Measurements from ENCODE around the gene KRTAP4-2. TPM values are rescaled to one million over a fixed set of nuclear protein-coding genes. Genes with fewer than 3 reads are reported as not detected.
"Not testable (repeated sequence)": the region's sequence is repeated elsewhere in the genome, so short reads cannot be mapped to it uniquely, and the experiment has no call there.

Gene KRTAP4-2
- polyA plus RNA-seq, 1 of the 3 experiments (the other 2 are of a cell fraction), result not detected

GRCh38 chr17:41163828-41164227, 14.2 kb downstream of the KRTAP4-2 start (continued):
- TF ChIP-seq, protein P1, sequence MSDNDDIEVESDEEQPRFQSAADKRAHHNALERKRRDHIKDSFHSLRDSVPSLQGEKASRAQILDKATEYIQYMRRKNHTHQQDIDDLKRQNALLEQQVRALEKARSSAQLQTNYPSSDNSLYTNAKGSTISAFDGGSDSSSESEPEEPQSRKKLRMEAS (IDR thresholded peaks at IDR 0.05; ENCODE audit: low read depth), result no peak

GRCh38 chr17:41160648-41161047, 17.4 kb downstream of the KRTAP4-2 start, which contains the start of gene KRTAP4-4:
Gene KRTAP4-4 (minus strand): TSS chr17:41160748. CDS start chr17:41160691, 57 bp downstream.
- Histone ChIP-seq H3K9me3 (no peaks in the 10 kb centered on the region), H3K27ac (ENCODE audit: low read depth in 2 of 2, low read length in 1 of 2) (no peak within 1 kb of the TSS), H3K79me2 (ENCODE audit: insufficient read depth) (no peaks in the 10 kb centered on the region), H3F3A (replicated peaks; ENCODE audit: insufficient read depth) (no peaks in the 10 kb centered on the region), H3K9ac (no peak within 1 kb of the TSS), H2AFZ (ENCODE audit: low read depth) (no peak within 1 kb of the TSS), H4K20me1 (ENCODE audit: insufficient read depth) (no peaks in the 10 kb centered on the region), H3K4me3 (ENCODE audit: low read depth in 2 of 2, low read length in 1 of 2) (no peak within 1 kb of the TSS), H3K4me1 (ENCODE audit: control insufficient read depth in 1 of 2, insufficient read depth in 2 of 2, low read depth in 1 of 2, low read length in 1 of 2) (no peaks in the 10 kb centered on the region), H3K4me2 (no peak within 1 kb of the TSS), H3K36me3 (replicated peaks in 1 of 2; ENCODE audit: control insufficient read depth in 1 of 2, insufficient read depth in 2 of 2, low read length in 1 of 2) (no peaks in the 10 kb centered on the region), H3K9me2 (no peaks in the 10 kb centered on the region), H3K27me3 (ENCODE audit: insufficient read depth) (peaks cover 4% of the 10 kb centered on the region; the same call in 1 of the 2 replicates)
- TF ChIP-seq, protein P2, sequence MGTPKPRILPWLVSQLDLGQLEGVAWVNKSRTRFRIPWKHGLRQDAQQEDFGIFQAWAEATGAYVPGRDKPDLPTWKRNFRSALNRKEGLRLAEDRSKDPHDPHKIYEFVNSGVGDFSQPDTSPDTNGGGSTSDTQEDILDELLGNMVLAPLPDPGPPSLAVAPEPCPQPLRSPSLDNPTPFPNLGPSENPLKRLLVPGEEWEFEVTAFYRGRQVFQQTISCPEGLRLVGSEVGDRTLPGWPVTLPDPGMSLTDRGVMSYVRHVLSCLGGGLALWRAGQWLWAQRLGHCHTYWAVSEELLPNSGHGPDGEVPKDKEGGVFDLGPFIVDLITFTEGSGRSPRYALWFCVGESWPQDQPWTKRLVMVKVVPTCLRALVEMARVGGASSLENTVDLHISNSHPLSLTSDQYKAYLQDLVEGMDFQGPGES (IDR thresholded peaks at IDR 0.05; ENCODE audit: low read depth, low read length), result no peak
- TF ChIP-seq MXI1 (IDR thresholded peaks at IDR 0.05; ENCODE audit: low read depth, low read length) (no peak), TEAD4 (IDR thresholded peaks at IDR 0.05; ENCODE audit: borderline replicate concordance, insufficient read depth) (no peak), CHD2 (IDR thresholded peaks at IDR 0.05; ENCODE audit: low read length, partially characterized antibody) (no peak), NRF1 (IDR thresholded peaks at IDR 0.05; ENCODE audit: low read depth, low read length) (no peak), GABPA (IDR thresholded peaks at IDR 0.05; ENCODE audit: low read depth) (no peak), JUND (IDR thresholded peaks at IDR 0.05) (no peak), TAF1 (IDR thresholded peaks at IDR 0.05; ENCODE audit: borderline replicate concordance, low read depth, low read length) (no peak), NFIC (IDR thresholded peaks at IDR 0.05; ENCODE audit: borderline replicate concordance) (no peak), ELF1 (IDR thresholded peaks at IDR 0.05) (no peak), SIN3A (IDR thresholded peaks at IDR 0.05; ENCODE audit: borderline replicate concordance, low read depth, low read length) (no peak), EP300 (IDR thresholded peaks at IDR 0.05; ENCODE audit: borderline replicate concordance in 1 of 2, low read depth in 1 of 2, low read length in 1 of 2) (no peak)
- TF ChIP-seq, protein P3, sequence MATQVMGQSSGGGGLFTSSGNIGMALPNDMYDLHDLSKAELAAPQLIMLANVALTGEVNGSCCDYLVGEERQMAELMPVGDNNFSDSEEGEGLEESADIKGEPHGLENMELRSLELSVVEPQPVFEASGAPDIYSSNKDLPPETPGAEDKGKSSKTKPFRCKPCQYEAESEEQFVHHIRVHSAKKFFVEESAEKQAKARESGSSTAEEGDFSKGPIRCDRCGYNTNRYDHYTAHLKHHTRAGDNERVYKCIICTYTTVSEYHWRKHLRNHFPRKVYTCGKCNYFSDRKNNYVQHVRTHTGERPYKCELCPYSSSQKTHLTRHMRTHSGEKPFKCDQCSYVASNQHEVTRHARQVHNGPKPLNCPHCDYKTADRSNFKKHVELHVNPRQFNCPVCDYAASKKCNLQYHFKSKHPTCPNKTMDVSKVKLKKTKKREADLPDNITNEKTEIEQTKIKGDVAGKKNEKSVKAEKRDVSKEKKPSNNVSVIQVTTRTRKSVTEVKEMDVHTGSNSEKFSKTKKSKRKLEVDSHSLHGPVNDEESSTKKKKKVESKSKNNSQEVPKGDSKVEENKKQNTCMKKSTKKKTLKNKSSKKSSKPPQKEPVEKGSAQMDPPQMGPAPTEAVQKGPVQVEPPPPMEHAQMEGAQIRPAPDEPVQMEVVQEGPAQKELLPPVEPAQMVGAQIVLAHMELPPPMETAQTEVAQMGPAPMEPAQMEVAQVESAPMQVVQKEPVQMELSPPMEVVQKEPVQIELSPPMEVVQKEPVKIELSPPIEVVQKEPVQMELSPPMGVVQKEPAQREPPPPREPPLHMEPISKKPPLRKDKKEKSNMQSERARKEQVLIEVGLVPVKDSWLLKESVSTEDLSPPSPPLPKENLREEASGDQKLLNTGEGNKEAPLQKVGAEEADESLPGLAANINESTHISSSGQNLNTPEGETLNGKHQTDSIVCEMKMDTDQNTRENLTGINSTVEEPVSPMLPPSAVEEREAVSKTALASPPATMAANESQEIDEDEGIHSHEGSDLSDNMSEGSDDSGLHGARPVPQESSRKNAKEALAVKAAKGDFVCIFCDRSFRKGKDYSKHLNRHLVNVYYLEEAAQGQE (IDR thresholded peaks at IDR 0.05; ENCODE audit: low read depth, low read length), result no peak
- TF ChIP-seq, protein P1 (IDR thresholded peaks at IDR 0.05; ENCODE audit: low read depth), result no peak
- TF ChIP-seq, protein P4, sequence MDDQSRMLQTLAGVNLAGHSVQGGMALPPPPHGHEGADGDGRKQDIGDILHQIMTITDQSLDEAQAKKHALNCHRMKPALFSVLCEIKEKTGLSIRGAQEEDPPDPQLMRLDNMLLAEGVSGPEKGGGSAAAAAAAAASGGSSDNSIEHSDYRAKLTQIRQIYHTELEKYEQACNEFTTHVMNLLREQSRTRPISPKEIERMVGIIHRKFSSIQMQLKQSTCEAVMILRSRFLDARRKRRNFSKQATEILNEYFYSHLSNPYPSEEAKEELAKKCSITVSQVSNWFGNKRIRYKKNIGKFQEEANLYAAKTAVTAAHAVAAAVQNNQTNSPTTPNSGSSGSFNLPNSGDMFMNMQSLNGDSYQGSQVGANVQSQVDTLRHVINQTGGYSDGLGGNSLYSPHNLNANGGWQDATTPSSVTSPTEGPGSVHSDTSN (IDR thresholded peaks at IDR 0.05), result no peak
- TF ChIP-seq, protein P5, sequence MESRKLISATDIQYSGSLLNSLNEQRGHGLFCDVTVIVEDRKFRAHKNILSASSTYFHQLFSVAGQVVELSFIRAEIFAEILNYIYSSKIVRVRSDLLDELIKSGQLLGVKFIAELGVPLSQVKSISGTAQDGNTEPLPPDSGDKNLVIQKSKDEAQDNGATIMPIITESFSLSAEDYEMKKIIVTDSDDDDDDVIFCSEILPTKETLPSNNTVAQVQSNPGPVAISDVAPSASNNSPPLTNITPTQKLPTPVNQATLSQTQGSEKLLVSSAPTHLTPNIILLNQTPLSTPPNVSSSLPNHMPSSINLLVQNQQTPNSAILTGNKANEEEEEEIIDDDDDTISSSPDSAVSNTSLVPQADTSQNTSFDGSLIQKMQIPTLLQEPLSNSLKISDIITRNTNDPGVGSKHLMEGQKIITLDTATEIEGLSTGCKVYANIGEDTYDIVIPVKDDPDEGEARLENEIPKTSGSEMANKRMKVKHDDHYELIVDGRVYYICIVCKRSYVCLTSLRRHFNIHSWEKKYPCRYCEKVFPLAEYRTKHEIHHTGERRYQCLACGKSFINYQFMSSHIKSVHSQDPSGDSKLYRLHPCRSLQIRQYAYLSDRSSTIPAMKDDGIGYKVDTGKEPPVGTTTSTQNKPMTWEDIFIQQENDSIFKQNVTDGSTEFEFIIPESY (IDR thresholded peaks at IDR 0.05; ENCODE audit: borderline replicate concordance, low read depth), result no peak
- WGBS (ENCODE audit: low lambda C conversion rate), result 31% methylated on average over 1 of the region's 1 CpG
- ChIA-PET CTCF (no interaction called here), POLR2A (interaction anchor here (0.5 kb wide), 1 partner anchor 512 kb away, joined by 3 read pairs; no protein-coding TSS in a partner anchor)
- DNase-seq, result no peak

- H3F3A ChIP-seq (replicated peaks; ENCODE audit: insufficient read depth); H3K4me3 ChIP-seq (ENCODE audit: low read depth in 2 of 2, low read length in 1 of 2); POLR2A ChIA-PET; H2AFZ ChIP-seq (ENCODE audit: low read depth); H3K9me3 ChIP-seq; CTCF ChIA-PET; H3K4me2 ChIP-seq; H3K27ac ChIP-seq (ENCODE audit: low read depth in 2 of 2, low read length in 1 of 2); DNase-seq; H3K4me1 ChIP-seq (ENCODE audit: control insufficient read depth in 1 of 2, insufficient read depth in 2 of 2, low read depth in 1 of 2, low read length in 1 of 2); H4K20me1 ChIP-seq (ENCODE audit: insufficient read depth); H3K79me2 ChIP-seq (ENCODE audit: insufficient read depth); H3K9me2 ChIP-seq; H3K9ac ChIP-seq; H3K36me3 ChIP-seq (replicated peaks in 1 of 2; ENCODE audit: control insufficient read depth in 1 of 2, insufficient read depth in 2 of 2, low read length in 1 of 2); H3K27me3 ChIP-seq (ENCODE audit: insufficient read depth): not testable (repeated sequence)
- WGBS (ENCODE audit: low lambda C conversion rate), result no CpG with 5 or more reads among the region's 3 CpGs
Measured at GRCh38 chr17:41160190-41160589, 17.8 kb downstream of the KRTAP4-2 start.

Data from SK-N-SH (cell line).